Retinal pigment epithelial cell (primary cell): Measurements from ENCODE around the gene NEUROD2.

Source experiments
- DNase-seq: peaks from one replicate; pipeline ENCODE4 v3.0.0-alpha.2; 2010; ENCODE audit warnings: low read depth
- H3K4me3 ChIP-seq: 2 replicates; pipeline ENCODE4 v1.5.1; 2011; ENCODE audit warnings: mild to moderate bottlenecking, low read length, control low read depth, moderate library complexity
- CTCF ChIP-seq: conservative IDR thresholded peaks from 2 replicates; pipeline ENCODE4 v1.5.1; 2011; ENCODE audit warnings: low read depth, low read length, control low read depth, inconsistent platforms

NEUROD2 gene

GRCh38 chr17:39624313-39624712, 16.6 kb upstream of the NEUROD2 start:
- no peak for DNase-seq
- TF ChIP-seq CTCF: no peak
- no peak overlapping the region for H3K4me3 ChIP-seq

- TF ChIP-seq CTCF: peak; percentile 95
- H3K4me3 ChIP-seq: no peak overlapping the region
- DNase-seq: no peak
Measured at GRCh38 chr17:39623356-39623950, 15.7 kb upstream of the NEUROD2 start.

- no peak for DNase-seq
- no peak overlapping the region for H3K4me3 ChIP-seq
- TF ChIP-seq CTCF: no peak
Measured at GRCh38 chr17:39622380-39623006, 14.8 kb upstream of the NEUROD2 start.

GRCh38 chr17:39621523-39622379, 14.0 kb upstream of the NEUROD2 start:
- H3K4me3 ChIP-seq: no peak overlapping the region
- no peak for DNase-seq
- peak; percentile 100 for TF ChIP-seq CTCF

GRCh38 chr17:39619786-39620101, 12.0 kb upstream of the NEUROD2 start:
- no peak for TF ChIP-seq CTCF
- no peak for DNase-seq
- H3K4me3 ChIP-seq: no peak overlapping the region

GRCh38 chr17:39618956-39619785, 11.5 kb upstream of the NEUROD2 start:
- H3K4me3 ChIP-seq: no peak overlapping the region
- no peak for TF ChIP-seq CTCF
- DNase-seq: no peak
